ENCODE results near the gene CHD5. TPM values are rescaled to one million over a fixed set of nuclear protein-coding genes. Genes with fewer than 3 reads are reported as not detected.
A peak's percentile ranks its signal among the peaks of the same experiment; 100 is the strongest.

The CHD5 gene
- polyA plus RNA-seq, 1 donor from 2014 or later: not detected

GRCh38 chr1:6208723-6209660 is 28.9 kb upstream of the CHD5 start:
- Mint-ChIP-seq H3K4me1 (peaks cover 9 to 20% (median 11%) of the 10 kb centered on the region in 3 donors), H3K36me3 (peaks cover 1% of the 10 kb centered on the region), H3K27me3 (peaks cover 37% of the 10 kb centered on the region), H3K27ac (no peak overlapping the region), H3K4me3 (peak overlapping the region; percentile 48 to 90 (median 72)), H3K9me3 (no peaks in the 10 kb centered on the region)

- Mint-ChIP-seq H3K27ac (no peak overlapping the region), H3K4me3 (peak overlapping the region in 2 of 4 donors; percentile 53 to 90), H3K27me3 (peaks cover 35% of the 10 kb centered on the region)
These were observed 27.8 kb upstream of the CHD5 start for GRCh38 chr1:6207921-6208320.

GRCh38 chr1:6207075-6207885 is 27.2 kb upstream of the CHD5 start:
- H3K4me3 Mint-ChIP-seq: peak overlapping the region; percentile 54 to 80 (median 68)
- H3K27me3 Mint-ChIP-seq: peaks cover 30% of the 10 kb centered on the region
- H3K36me3 Mint-ChIP-seq: peaks cover 1% of the 10 kb centered on the region
- H3K9me3 Mint-ChIP-seq: no peaks in the 10 kb centered on the region
- H3K27ac Mint-ChIP-seq: no peak overlapping the region
- H3K4me1 Mint-ChIP-seq: peaks cover 4 to 11% (median 5%) of the 10 kb centered on the region in 3 donors

More at GRCh38 chr1:6207921-6208320, 27.8 kb upstream of the CHD5 start:
- Mint-ChIP-seq H3K9me3 (no peaks in the 10 kb centered on the region), H3K4me1 (peaks cover 9 to 18% (median 11%) of the 10 kb centered on the region in 3 donors), H3K36me3 (peaks cover 1% of the 10 kb centered on the region)

DNA sequence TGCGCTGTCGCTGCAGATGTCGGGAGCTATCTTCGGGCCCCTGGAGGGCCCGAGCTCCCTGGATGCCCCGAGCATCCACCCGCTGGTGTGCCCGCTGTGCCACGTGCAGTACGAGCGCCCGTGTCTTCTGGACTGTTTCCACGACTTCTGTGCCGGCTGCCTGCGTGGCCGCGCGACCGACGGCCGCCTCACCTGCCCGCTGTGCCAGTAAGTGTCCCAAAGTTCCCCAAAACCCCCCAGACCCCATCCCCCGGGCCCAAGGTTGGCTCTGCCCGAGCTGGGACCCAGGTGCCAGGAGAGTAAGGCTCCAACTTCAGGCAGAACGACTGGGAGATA is 26.4 kb upstream of the CHD5 start:
- peaks cover 25% of the 10 kb centered on the region for H3K27me3 Mint-ChIP-seq
- H3K4me1 Mint-ChIP-seq: peaks cover 0 to 8% (median 0%) of the 10 kb centered on the region in 3 donors
- H3K36me3 Mint-ChIP-seq: peaks cover 1% of the 10 kb centered on the region
- no peak overlapping the region for H3K27ac Mint-ChIP-seq
- H3K4me3 Mint-ChIP-seq: peak overlapping the region; percentile 54 to 80 (median 68)
- no peaks in the 10 kb centered on the region for H3K9me3 Mint-ChIP-seq

GRCh38 chr1:6205849-6206519 is 25.9 kb upstream of the CHD5 start, which contains the start of gene RNF207:
Gene RNF207 (plus strand): TSS chr1:6206119. CDS start chr1:6206536, 417 bp downstream.
- no peak within 1 kb of the TSS for H3K27ac Mint-ChIP-seq
- H3K36me3 Mint-ChIP-seq: peaks cover 1% of the 10 kb centered on the region
- peak within 1 kb of the TSS; percentile 76 to 86 (median 84) for H3K4me3 Mint-ChIP-seq
- no peaks in the 10 kb centered on the region for H3K9me3 Mint-ChIP-seq
- H3K27me3 Mint-ChIP-seq: peaks cover 25% of the 10 kb centered on the region
- H3K4me1 Mint-ChIP-seq: peaks cover 0 to 8% (median 1%) of the 10 kb centered on the region in 3 donors

- Mint-ChIP-seq H3K4me3 (peak overlapping the region in 3 of 4 donors; percentile 20 to 58 (median 38)), H3K9me3 (no peaks in the 10 kb centered on the region), H3K27me3 (peaks cover 13% of the 10 kb centered on the region), H3K4me1 (peaks cover 22 to 32% (median 24%) of the 10 kb centered on the region in 3 donors), H3K27ac (no peak overlapping the region), H3K36me3 (peaks cover 1% of the 10 kb centered on the region)
These were observed 22.1 kb upstream of the CHD5 start for GRCh38 chr1:6202256-6202655.

GRCh38 chr1:6200188-6200809 is 20.2 kb upstream of the CHD5 start:
- Mint-ChIP-seq H3K4me3 (peak overlapping the region; percentile 89 to 99 (median 94)), H3K9me3 (no peaks in the 10 kb centered on the region), H3K27ac (peak overlapping the region; percentile 79 to 93 (median 86)), H3K27me3 (peaks cover 9% of the 10 kb centered on the region), H3K4me1 (peaks cover 31 to 36% (median 33%) of the 10 kb centered on the region in 3 donors), H3K36me3 (peaks cover 4% of the 10 kb centered on the region)

DNA sequence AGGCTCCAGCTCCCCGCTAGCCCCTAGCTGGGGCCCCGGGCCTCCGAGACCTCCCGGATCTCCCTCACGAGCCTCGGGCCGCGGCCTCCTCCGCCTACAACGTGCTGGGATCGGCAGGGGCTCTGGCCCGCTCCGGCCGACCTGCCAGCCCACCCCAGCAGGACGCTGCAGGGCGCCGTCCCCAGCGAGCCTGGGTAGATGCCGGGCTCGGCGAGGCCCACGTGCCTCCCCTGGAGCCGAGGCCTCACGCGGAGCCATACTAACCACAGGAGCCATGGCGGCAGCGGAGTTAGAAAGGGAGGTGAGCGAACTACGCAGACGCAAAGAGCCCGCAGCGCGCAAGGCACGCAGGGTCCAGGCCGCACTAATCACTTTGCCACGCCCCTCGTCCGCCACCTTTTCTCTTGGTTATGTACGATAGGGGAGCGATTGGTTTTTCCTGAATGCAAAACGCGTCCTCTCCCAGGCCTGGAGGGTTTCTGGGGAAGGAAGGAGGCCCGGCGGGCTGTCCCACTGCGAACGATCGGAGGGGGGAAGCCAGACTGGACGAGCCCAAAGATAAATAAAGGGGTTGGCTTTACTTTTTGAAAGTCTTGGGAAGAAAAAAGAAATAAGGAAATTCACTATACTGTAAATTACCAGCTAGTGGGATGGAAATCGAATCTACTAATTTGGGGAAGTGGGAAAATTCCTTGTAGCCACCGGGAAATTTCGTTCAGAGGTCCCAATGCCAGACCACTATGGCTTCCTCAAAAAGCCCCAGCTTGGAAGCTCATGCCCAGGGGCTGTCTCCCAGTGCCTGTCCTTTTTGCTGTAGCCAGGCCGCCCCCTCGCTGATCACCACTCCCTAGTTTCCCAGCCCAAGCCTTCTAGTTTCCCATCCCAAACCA is 19.4 kb upstream of the CHD5 start, which contains the start of gene RPL22:
RPL22 (minus strand) TSS at position 298 of the 890 bp plus-strand sequence; CDS start at position 276, 22 bp downstream.
- peaks cover 4% of the 10 kb centered on the region for H3K36me3 Mint-ChIP-seq
- H3K4me3 Mint-ChIP-seq: peak within 1 kb of the TSS; percentile 89 to 99 (median 94)
- peak within 1 kb of the TSS; percentile 79 to 93 (median 86) for H3K27ac Mint-ChIP-seq
- no peaks in the 10 kb centered on the region for H3K9me3 Mint-ChIP-seq
- H3K4me1 Mint-ChIP-seq: peaks cover 31 to 34% (median 33%) of the 10 kb centered on the region in 3 donors
- H3K27me3 Mint-ChIP-seq: peaks cover 2% of the 10 kb centered on the region

GRCh38 chr1:6198646-6199297 is 18.7 kb upstream of the CHD5 start:
- H3K4me1 Mint-ChIP-seq: peaks cover 31 to 34% (median 33%) of the 10 kb centered on the region in 3 donors
- no peaks in the 10 kb centered on the region for H3K27me3 Mint-ChIP-seq
- no peaks in the 10 kb centered on the region for H3K9me3 Mint-ChIP-seq
- H3K4me3 Mint-ChIP-seq: peak overlapping the region; percentile 89 to 99 (median 94)
- H3K36me3 Mint-ChIP-seq: peaks cover 4% of the 10 kb centered on the region
- H3K27ac Mint-ChIP-seq: peak overlapping the region; percentile 79 to 86 (median 81)

- peak overlapping the region; percentile 89 to 99 (median 94) for H3K4me3 Mint-ChIP-seq
- no peaks in the 10 kb centered on the region for H3K9me3 Mint-ChIP-seq
- no peaks in the 10 kb centered on the region for H3K27me3 Mint-ChIP-seq
- peak overlapping the region; percentile 79 to 86 (median 81) for H3K27ac Mint-ChIP-seq
- H3K36me3 Mint-ChIP-seq: peaks cover 4% of the 10 kb centered on the region
- peaks cover 31 to 35% (median 35%) of the 10 kb centered on the region in 3 donors for H3K4me1 Mint-ChIP-seq
These were observed 17.8 kb upstream of the CHD5 start for GRCh38 chr1:6197746-6198427.

GRCh38 chr1:6191968-6192367 is 11.8 kb upstream of the CHD5 start:
- Mint-ChIP-seq H3K9me3 (no peaks in the 10 kb centered on the region), H3K27ac (no peak overlapping the region), H3K4me1 (peaks cover 6 to 19% (median 13%) of the 10 kb centered on the region in 3 donors), H3K36me3 (peaks cover 8% of the 10 kb centered on the region), H3K4me3 (no peak overlapping the region), H3K27me3 (no peaks in the 10 kb centered on the region)

GRCh38 chr1:6188466-6188865 is 8.3 kb upstream of the CHD5 start:
- Mint-ChIP-seq H3K36me3 (peaks cover 6% of the 10 kb centered on the region), H3K4me1 (peaks cover 2 to 12% (median 9%) of the 10 kb centered on the region in 3 donors), H3K4me3 (no peak overlapping the region), H3K27ac (no peak overlapping the region), H3K27me3 (no peaks in the 10 kb centered on the region), H3K9me3 (no peaks in the 10 kb centered on the region)

Measured in IgD-negative memory B cell (primary cell).